ENCODE data around the gene TK2. TPM values are rescaled to one million over a fixed set of nuclear protein-coding genes. Genes with fewer than 3 reads are reported as not detected.

Gene TK2
- 14.7 to 20.0 TPM (median 16.8 TPM) in 5 replicates for total RNA-seq (2022; extraction: Qiagen RNA extraction; ENCODE audit: low read depth)

DNA sequence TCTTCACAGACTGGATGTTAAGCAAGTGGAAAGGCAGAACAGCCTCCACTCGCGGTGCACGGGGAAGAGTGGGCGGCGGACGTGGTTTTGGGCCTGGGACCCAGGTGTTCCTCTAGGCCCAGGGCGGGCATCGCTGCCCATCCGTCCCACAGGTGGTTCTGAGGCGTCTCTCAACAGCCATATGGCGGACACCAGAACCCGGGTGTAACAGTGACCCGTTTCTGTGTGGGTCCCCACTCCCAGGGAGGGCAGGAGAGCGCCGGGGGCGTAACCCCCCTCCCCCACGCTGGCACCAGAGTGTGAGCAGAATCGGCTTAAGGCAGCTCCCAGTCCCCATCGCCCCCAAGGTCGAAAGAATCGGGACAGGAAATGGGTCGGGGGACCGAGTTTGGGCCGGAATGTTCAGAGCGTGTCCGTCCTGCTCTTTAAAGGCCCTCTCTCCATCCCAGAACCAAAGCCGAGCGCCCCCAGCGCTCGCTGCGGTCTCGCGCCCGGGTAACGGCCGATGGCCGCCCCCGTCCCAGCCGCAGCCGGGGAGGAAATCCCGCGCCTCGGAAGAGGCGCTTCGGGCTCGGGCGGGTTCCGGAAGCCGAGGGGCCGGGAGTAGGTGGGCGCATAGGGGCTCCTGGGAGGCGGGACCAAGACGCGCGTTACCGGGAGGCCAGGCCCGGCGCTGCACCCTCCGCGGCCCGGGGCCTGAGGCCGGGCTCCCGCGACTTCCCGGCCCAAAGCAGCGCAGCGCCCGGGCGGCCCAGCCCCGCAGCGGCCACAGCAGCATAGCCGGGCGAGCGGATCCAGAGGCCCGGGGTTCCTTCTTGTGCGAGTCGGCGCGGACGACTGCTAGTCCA is at the start of gene TK2:
Gene TK2 (minus strand): TSS at position 839 of the 848 bp plus-strand sequence. CDS start 61 bp downstream, at position 778.

GRCh38 chr16:66578651-66579531 is 29.0 kb upstream of the TK2 start, which contains the start of gene CMTM2:
CMTM2 (plus strand) TSS chr16:66579463; CDS start chr16:66579608, 145 bp downstream.

GRCh38 chr16:66566051-66566901 is 16.4 kb upstream of the TK2 start, which contains the start of gene CMTM1:
CMTM1 (plus strand) TSS chr16:66566439; CDS start chr16:66566514, 75 bp downstream.

GRCh38 chr16:66552286-66553177 is 2.6 kb upstream of the TK2 start, which contains the start of gene CKLF:
CKLF (plus strand) TSS chr16:66552576; CDS start chr16:66552716, 140 bp downstream.

Other genes starting within 250 kb of the TK2 start
- gene CDH5, start 183.4 kb downstream of the TK2 start, total RNA-seq (2022; extraction: Qiagen RNA extraction; ENCODE audit: low read depth), result 0.18 to 0.33 TPM (median 0.27 TPM) in 5 replicates
- gene BEAN1, start 122.8 kb downstream of the TK2 start, total RNA-seq (2022; extraction: Qiagen RNA extraction; ENCODE audit: low read depth), result 2.3 to 3.5 TPM (median 3.2 TPM) in 5 replicates
- 63.3 to 68.1 TPM (median 64.7 TPM) in 5 replicates for gene CKLF, start 2.5 kb upstream of the TK2 start, total RNA-seq (2022; extraction: Qiagen RNA extraction; ENCODE audit: low read depth)
- gene CMTM1, start 16.3 kb upstream of the TK2 start, total RNA-seq (2022; extraction: Qiagen RNA extraction; ENCODE audit: low read depth), result 0.76 to 1.7 TPM (median 1.2 TPM) in 5 replicates
- gene CMTM2, start 29.3 kb upstream of the TK2 start, total RNA-seq (2022; extraction: Qiagen RNA extraction; ENCODE audit: low read depth), result not detected in 5 replicates
- 68.4 to 90.2 TPM (median 84.8 TPM) in 5 replicates for gene CMTM3, start 54.6 kb upstream of the TK2 start, total RNA-seq (2022; extraction: Qiagen RNA extraction; ENCODE audit: low read depth)
- 17.0 to 34.1 TPM (median 31.2 TPM) in 5 replicates for gene CMTM4, start 146.6 kb upstream of the TK2 start, total RNA-seq (2022; extraction: Qiagen RNA extraction; ENCODE audit: low read depth)
- gene DYNC1LI2, start 201.5 kb upstream of the TK2 start, total RNA-seq (2022; extraction: Qiagen RNA extraction; ENCODE audit: low read depth), result 32.0 to 53.2 TPM (median 50.5 TPM) in 5 replicates

All from A549 treated with RU486 at 1 μM for 4 hours (cell line).